Tibial nerve (tissue), 3 donors: Measurements from ENCODE around the gene SIGLEC15.

Experiments used
- POLR2A ChIP-seq, 2 donors: fragments of 450-650 bp; IDR thresholded peaks; one replicate each; pipeline ENCODE4 v1.6.1; 2017; ENCODE audit warnings: antibody characterized with exemption in 2 of 2, mild to moderate bottlenecking in 2 of 2, moderate library complexity in 2 of 2
- TF ChIP-seq, protein P1 (sequence below), 5 experiments: fragments of 200-600 bp in 3 of 5; fragments of 450-650 bp in 2 of 5; sonication (generic) in 3 of 5; IDR thresholded peaks; one replicate each; pipeline ENCODE4 v1.5.1; 2016 to 2019; ENCODE audit warnings: antibody characterized with exemption in 5 of 5, mild to moderate bottlenecking in 3 of 5, moderate library complexity in 2 of 5

DNA sequence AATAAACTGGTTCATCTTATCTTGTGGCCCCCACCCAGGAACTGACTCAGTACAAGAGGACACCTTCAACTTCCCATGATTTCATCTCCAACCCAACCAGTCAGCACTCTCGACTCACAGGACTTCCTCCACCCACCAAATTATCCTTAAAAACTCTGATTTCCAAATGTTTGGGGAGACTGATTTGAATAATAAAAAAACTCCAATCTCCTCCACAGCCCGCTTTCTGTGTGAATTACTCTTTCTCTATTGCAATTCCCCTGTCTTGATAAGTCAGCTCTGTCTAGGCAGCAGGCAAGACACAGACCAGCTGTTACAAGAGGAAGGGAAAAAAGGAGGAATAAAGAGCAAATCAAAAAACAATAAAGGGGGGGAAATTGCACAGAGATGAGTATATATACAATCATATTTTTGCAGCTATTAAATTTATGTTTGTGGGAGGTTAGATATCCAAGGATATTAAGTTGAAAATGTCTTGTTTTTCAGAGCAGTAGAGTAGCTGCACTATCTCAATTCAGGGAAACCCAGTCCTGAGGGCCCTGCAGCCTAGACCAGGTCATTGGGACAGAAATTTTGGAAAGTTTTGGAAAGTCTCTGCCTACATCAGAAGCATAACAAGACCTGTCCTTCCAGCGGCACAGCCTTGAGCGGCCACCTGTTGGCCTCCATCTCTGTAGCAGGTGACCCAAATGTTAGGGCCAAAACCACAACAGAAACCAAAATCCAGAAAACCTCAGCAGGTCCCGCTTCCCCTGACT is 32.8 kb upstream of the SIGLEC15 start:
- TF ChIP-seq POLR2A (IDR thresholded peaks at IDR 0.05): no peak
- TF ChIP-seq, protein P1, sequence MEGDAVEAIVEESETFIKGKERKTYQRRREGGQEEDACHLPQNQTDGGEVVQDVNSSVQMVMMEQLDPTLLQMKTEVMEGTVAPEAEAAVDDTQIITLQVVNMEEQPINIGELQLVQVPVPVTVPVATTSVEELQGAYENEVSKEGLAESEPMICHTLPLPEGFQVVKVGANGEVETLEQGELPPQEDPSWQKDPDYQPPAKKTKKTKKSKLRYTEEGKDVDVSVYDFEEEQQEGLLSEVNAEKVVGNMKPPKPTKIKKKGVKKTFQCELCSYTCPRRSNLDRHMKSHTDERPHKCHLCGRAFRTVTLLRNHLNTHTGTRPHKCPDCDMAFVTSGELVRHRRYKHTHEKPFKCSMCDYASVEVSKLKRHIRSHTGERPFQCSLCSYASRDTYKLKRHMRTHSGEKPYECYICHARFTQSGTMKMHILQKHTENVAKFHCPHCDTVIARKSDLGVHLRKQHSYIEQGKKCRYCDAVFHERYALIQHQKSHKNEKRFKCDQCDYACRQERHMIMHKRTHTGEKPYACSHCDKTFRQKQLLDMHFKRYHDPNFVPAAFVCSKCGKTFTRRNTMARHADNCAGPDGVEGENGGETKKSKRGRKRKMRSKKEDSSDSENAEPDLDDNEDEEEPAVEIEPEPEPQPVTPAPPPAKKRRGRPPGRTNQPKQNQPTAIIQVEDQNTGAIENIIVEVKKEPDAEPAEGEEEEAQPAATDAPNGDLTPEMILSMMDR (IDR thresholded peaks at IDR 0.05): no peak
